SU-DHL-6 (cell line): ENCODE data around the gene GNB5.

ENCODE experiments used
- EZH2phosphoT487 ChIP-seq: fragments of 200-600 bp; sonication (generic), shearing (Covaris generic); conservative IDR thresholded peaks from 2 replicates; pipeline ENCODE4 v1.6.1; 2018; ENCODE audit warnings: mild to moderate bottlenecking, antibody characterized with exemption, low read length, moderate library complexity, mixed read lengths
- TF ChIP-seq, protein P1 (sequence below): fragments of 200-600 bp; sonication (generic); IDR thresholded peaks from one replicate; pipeline ENCODE4 v1.5.1; 2017; ENCODE audit warnings: antibody characterized with exemption, mild to moderate bottlenecking, low read length, moderate library complexity; ENCODE audit not compliant: insufficient read depth, poor library complexity, severe bottlenecking

DNA sequence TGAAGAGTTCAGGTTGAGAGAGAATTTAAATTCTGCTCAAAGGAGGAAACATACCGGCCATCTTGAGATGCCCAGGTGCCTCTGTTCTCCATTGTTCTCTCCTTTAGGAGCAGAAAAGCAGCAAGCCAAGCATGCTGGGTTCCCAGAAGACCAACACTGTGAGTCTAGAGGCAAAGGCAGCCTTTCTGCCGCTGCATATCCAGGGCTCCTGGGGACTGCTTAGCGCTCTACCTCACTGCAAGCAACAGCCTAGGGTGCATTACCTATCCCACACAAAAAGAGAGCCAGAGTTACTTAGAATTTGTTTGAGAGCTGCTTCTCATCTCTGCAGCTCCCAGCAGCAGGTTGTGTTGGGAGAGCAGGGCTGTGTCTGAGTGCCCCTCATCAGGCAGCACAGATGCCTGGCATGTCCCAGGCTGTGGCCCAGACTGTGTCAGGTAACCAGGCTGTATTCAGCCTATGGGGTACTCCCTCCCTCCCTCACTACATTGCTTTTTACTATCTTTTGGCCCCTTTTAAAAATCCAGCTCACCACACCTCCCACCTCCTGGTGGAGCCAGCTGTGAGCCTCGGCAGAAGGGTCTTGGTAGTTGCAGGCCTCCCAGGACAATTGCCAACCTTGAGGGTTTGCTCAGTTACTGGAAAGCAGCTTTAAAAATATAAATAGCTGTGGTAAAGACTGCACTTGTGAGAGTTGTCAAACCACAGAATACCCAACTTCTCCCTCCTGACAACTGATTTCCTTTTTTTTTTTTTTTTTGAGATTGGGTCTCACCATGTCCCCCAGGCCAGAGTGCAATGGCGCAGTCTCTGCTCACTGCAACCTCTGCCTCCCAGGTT is 108.8 kb downstream of the GNB5 start:
- TF ChIP-seq, protein P1, sequence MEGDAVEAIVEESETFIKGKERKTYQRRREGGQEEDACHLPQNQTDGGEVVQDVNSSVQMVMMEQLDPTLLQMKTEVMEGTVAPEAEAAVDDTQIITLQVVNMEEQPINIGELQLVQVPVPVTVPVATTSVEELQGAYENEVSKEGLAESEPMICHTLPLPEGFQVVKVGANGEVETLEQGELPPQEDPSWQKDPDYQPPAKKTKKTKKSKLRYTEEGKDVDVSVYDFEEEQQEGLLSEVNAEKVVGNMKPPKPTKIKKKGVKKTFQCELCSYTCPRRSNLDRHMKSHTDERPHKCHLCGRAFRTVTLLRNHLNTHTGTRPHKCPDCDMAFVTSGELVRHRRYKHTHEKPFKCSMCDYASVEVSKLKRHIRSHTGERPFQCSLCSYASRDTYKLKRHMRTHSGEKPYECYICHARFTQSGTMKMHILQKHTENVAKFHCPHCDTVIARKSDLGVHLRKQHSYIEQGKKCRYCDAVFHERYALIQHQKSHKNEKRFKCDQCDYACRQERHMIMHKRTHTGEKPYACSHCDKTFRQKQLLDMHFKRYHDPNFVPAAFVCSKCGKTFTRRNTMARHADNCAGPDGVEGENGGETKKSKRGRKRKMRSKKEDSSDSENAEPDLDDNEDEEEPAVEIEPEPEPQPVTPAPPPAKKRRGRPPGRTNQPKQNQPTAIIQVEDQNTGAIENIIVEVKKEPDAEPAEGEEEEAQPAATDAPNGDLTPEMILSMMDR = no peak
- no peak for TF ChIP-seq EZH2phosphoT487
